IPS-NIHi7 (cell line): Measurements from ENCODE around the gene PDIA4.
A peak's percentile ranks its signal among the peaks of the same experiment; 100 is the strongest.
"Not testable (repeated sequence)": the region's sequence is repeated elsewhere in the genome, so short reads cannot be mapped to it uniquely, and the experiment has no call there.

Experiments
- DNase-seq: peaks from one replicate; pipeline ENCODE4 v3.0.0; 2012; ENCODE audit warnings: mixed read lengths; ENCODE audit errors: extremely low spot score

PDIA4 gene

DNA sequence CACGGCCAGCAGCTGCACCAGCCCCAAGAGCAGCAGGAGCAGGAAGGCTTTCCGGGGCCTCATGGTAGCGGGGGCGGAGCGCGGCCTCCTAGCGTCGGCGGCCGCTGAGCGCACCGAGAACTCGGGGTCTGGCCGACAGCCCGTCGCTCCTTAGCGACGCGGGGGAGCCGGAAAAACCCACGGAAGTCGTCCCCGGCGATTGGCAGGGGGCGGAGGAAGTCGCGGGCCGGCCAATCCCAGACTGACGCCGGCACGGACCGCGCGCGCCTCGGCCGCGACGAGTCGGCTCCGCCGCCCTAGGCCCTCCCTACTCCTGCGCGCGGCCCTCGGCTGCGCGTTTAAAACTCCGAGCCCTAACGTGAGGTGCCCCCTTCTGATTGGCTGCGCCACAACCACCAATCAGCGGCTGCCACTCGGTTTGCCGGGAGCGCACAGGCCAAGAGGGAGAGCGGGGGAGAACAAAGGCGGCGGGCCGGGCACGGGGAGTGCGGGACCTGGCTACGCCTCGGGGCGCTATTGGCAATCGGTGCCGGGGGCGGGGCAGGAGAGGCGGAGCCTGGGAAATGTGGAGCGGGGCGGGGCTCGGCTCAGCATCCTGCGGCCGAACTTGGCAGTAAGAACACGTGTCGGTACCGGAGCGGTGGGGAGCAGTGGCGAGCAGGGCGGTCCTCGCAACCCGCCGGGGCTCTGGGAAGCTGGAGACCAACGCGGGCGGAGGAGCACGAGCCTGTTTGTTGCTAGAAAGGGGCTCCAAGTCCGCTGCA, at the start of gene PDIA4:
Gene PDIA4 (minus strand): TSS at position 160 of the 764 bp plus-strand sequence. CDS start 97 bp downstream, at position 63.
- DNase-seq = peak; percentile 100

- no peak for DNase-seq
These were observed 49.3 kb upstream of the PDIA4 start for GRCh38 chr7:149077594-149077993.

GRCh38 chr7:149075286-149075685, 47.0 kb upstream of the PDIA4 start:
- no peak for DNase-seq

DNA sequence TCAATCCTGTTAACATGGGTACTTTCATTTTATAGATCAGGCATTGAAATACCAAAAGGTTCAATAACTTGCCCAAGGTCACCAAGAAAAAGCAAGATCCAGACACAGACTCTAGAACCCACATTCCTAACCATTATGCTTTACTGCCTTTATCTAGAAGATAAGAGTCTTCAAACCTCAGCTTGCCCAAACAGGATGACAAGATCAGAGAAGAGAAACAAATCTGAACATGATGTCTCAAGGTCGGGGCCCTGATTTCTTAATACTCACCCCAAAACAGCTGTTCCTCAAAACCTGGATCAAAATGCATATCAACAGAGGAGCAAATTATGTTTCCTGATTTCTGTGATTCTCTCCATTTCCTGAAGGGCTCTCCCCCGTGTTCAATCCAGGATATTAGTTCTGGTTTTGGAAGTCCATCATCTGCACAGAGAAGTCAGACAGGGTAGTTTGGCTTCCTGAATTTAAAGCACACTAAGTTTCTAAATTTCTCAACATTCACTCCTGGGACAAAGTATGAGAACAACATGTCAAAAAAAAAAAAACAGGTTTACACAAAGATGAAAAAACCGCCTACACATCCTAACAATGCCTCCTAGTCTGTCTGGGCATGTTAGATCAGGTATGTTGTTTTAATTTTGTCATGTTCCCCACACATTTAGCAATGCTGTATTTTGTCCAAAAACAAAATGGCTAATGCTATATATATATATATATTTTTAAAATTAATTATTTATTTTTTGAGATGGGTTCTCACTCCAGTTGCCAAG, 46.0 kb upstream of the PDIA4 start:
- no peak for DNase-seq

DNA sequence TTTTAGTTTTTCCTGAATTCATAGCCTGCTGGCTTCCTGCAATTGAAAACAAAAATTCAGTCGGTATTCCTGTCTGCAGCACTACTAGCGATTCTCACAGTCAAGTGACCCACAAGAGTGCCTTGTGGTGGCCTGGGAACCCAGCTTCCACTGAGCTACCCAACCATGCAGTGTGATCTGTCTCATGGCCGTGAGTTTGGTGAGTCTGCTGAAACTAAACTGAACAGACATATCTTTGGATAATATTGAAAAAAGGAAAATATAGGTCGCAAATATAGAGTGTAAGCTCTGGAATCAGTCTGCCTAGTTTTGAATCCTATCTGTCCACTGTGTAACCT, 44.1 kb upstream of the PDIA4 start:
- no peak for DNase-seq

GRCh38 chr7:149071641-149072437, 43.5 kb upstream of the PDIA4 start:
- peak; percentile 86 for DNase-seq

- no peak for DNase-seq
These were observed 42.9 kb upstream of the PDIA4 start for GRCh38 chr7:149071182-149071635.

GRCh38 chr7:149070372-149071125, 42.2 kb upstream of the PDIA4 start:
- DNase-seq = no peak

GRCh38 chr7:149067869-149068268, 39.6 kb upstream of the PDIA4 start:
- no peak for DNase-seq

DNA sequence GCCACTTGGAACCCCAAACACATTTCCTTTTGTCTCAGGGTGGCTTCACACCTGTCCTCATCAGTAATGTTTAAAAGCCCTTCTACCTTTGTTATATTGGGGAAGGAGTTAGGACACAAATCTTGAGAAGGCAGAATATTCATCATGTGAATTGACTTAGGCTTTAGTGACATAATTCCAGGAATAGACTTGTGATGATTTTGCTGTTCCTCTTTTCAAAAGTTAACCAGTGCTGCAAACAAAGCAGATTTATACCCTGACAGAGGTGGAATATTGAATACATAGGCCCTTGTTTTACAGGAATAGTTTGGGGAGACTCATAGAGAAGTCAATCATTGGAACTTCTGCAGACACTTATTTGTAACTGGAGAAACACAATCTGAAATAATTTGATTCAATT, 35.2 kb upstream of the PDIA4 start:
- DNase-seq = no peak

DNA sequence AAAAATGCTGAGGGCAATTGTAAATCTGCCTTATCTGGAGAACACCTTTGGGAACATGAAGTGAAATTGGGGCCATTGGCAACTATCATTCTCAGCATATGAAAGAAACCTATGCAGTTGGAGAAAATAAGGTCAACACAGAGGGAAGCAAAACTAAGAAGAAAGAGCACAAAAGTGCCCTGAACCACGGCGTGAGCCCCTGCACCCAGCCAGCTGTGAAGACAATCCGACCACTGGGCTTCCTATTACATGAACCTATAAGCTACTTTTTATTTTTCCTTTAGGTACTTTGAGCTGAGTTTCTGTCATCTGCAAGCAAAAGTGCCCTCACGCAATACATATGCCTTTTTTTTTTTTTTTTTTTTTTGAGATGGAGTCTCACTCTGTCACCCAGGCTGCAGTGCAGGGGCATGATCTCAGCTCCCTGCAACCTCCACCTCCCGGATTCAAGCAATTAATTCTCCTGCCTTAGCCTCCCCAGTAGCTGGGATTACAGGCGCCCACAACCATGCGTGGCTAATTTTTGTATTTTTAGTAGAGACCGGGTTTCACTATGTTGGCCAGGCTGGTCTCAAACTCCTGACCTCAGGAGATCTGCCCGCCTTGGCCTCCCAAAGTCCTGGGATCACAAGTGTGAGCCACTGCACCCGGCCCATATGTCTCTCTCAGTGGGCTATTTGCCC, 34.1 kb upstream of the PDIA4 start:
- not testable (repeated sequence) for DNase-seq

DNA sequence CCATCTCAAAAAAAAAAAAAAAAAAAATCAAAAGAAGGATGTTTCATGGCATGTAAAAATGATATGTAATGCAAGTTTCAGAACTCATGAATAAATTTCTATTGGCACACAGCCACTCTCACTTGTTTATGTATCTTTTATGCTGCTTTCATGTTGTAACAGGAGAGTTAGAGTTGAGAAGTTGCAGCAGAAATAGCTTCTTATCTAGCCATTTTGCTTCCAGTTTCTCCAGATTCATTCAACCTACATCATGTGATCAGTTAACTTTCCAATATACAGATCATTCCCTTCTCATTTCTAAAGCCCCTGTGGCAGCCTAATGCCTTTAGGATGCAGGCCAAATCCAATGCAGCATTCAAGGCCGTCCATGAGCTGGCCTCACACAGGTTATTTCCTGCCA, 31.9 kb upstream of the PDIA4 start:
- DNase-seq = no peak

DNA sequence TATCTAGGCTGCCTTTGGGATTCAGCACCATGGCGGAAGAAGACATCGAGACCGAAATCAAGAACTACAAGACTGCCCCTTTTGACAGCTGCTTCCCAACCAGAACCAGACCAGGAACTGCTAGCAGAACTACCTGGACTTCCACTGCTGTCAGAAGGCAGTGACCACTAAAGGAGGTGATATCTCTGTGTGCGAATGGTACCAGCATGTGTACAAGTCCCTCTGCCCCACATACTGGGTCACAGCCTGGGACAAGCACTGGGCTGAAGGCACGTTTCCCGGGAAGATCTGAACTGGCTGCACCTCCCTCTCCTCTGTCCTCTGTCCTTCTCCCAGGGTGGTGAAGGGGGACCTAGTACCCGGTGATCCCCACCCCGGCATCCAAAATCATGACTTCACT, 25.6 kb upstream of the PDIA4 start:
- DNase-seq = no peak

GRCh38 chr7:149053384-149053783, 25.1 kb upstream of the PDIA4 start:
- DNase-seq = no peak

- no peak for DNase-seq
These were observed 22.6 kb upstream of the PDIA4 start for GRCh38 chr7:149050941-149051340.

GRCh38 chr7:149048805-149049204, 20.5 kb upstream of the PDIA4 start:
- DNase-seq = no peak

DNA sequence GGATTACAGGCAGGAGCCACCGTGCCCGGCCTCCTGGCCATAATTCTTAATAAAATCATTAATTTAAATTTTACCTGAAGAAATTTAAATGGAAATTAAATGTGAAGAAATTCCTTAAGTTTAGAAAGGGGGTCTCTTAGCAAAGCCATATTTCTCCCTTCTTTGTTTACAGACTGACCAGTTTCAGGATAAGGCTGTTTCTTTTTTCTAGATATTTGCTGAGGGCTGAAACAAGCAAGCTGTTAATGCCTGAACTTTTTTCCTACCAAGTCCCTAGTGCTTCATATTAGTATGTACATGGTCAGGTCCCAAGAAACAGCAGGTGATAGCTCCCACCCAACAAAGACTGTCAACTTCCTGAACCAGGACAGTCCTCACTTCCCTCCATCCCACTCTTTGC, 18.1 kb upstream of the PDIA4 start:
- DNase-seq = no peak

GRCh38 chr7:149043936-149044335, 15.6 kb upstream of the PDIA4 start:
- DNase-seq = no peak

DNA sequence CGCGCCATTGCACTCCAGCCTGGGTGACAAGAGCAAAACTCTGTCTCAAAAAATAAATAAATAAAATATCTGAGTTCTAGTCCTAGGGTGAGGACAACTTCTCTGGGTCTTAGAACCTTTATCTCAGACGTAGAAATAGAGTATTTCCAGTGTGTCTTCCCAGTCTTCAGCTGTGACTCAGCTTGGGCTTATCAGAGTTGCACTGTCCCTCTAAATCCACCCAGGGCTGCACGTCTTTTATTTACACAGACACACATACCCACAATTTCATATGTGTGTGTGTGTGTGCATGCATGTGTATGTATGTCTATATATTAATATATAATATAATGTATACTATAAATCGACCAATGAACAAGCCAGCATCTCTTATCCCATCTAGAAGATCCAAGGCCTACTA, 13.0 kb upstream of the PDIA4 start:
- no peak for DNase-seq

DNA sequence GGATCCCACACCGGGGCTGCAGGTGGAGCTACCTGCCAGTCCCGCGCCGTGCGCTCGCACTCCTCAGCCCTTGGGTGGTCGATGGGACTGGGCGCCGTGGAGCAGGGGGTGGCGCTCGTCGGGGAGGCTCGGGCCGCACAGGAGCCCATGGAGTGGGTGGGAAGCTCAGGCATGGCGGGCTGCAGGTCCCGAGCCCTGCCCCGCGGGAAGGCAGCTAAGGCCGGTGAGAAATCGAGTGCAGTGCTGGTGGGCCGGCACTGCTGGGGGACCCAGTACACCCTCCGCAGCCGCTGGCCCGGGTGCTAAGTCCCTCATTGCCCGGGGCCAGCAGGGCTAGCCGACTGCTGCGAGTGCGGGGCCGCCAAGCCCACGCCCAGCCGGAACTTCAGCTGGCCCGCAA, 10.3 kb upstream of the PDIA4 start:
- DNase-seq = not testable (repeated sequence)

GRCh38 chr7:149036676-149037075, 8.4 kb upstream of the PDIA4 start:
- no peak for DNase-seq
